T-helper 2 cell (primary cell): Measurements from ENCODE around the gene CDHR2.

Experiments used
- DNase-seq, 5 experiments: peaks; one replicate each; pipeline versions ENCODE4 v3.0.0 to v3.0.0-alpha.2; 2012 to 2022

Gene CDHR2

DNA sequence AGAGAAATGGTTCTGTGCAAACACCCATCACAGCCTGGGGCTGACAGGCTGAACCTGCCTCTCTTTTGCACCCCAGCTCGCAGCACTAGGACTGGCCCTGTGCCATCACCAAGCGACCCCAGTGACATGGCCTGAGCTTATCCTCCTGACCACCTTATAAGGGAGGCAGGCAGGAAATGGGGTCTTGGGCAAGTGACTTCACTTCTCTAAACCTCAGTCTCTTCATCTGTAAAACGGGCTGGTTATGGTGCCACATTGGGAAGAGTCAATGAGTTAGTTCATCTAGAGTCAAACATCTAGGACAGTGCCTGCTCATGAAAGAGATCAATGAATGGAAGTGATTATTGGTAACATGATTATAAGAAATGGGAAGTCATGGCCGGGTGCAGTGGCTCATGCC, 75.0 kb downstream of the CDHR2 start:
- no peak for DNase-seq

DNA sequence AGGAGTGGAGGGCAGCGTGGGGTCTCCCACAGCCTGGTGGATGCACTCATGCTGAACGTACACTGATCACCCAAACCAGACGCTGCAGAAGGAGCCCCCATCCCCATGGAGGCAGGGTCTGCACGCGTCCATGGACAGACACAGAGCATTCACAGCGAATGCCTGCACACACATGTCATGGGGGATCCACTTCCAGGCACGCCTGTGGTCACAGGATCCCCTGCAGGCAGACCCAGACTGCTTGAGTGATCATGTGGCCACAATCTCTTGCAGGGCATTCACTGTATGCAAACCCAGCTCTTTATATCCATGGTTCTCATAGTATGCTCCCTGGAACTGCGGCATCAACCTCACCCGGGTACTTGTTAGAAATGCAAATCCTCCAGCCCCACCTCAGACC, 75.8 kb downstream of the CDHR2 start:
- no peak for DNase-seq

DNA sequence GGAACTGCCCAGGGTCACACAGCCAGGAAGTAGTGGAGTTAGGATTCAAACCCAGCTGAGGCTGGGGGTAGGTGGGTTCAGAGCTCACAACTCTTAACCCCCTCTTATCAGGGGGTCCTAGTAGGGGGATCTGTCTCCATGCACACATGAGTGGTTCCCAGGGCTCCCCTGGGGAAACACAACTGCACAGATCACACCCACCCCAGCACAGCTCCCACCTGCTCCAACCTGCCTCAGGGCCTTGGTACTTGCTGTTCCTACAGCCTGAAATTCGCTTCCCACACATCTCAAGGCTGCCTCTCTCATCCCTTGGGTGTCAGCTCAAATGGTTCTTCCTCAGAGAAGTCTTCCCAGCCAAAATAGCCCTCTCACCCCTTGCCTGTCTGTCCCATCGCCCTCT, 76.4 kb downstream of the CDHR2 start:
- DNase-seq = no peak

DNA sequence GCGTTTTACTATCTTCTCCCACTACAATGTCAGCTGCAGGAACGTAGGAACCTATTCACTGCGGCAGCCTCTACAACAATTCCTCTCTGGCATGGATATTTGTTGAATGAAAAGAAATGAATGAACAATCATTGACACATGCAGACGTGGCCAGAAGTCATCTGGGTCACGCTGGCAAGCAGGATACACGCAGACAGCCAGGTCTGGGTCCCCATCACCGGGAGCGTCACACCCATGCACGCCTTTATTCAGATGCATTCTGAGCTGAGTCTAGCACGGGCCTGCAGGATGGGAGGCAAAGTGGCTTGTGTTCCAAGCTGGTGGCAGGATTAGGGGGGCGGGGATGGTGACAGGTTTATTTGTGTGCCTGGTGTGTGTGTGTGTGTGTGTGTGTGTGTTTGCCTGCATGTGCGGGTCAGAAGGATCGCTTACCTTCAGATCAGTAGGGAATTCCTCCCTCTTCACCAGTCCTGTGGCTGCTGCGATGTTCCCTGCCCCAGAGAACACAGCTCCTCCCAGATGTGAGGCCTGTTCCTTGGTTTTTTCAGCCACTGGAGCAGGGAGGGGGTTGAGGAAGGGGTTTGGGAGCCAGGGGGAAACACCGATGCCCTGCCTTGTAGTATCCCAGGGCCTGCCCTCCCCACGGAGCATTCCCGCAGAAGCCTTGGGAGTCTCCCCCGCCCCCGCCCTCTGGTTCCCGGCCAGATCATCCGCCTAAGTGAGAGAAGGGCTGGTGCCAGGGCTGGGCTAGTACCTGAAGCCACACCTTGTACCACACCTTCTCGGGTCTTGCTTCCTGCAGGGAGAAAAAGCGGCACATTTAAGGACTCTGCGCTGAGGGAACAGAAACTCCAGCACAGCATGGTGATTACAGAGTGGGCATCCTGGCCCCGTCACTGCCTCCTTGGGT, 77.1 kb downstream of the CDHR2 start:
- DNase-seq = no peak

DNA sequence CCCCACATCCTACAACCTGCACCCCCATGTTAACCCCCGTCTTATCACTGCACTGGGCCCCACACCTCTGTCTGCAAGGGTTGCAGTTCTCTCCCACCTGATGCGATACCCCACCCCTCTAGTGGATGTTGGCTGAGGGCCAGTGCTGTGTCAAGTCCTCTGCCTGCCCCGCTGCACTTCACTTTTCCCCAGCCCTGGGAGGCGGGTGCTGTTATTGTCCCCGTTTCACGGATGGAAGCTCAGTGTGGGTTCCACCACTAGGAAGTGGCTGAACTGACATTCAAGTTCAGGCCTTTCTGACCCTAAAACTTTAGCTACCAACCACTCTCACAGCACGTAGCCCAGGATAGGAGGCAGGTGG, 77.7 kb downstream of the CDHR2 start:
- no peak for DNase-seq

DNA sequence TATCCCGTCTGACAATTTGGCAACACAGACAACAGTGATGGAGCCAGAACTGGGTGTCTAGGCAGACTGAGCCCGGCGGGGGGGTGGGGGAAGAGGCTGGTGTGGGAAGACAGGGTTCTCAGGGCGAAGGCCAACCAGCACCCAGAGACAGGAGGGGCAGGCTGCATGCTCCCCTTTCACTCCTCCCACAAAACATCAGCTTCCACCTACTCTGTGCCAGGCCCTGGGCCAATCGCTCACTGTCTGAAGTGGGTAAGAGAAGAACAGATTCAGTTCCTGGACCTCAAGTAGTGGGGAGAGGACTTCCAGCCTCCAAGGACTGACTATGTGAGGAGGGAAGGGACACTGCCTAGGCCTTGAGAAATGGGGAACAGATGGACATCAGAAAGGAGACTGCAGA, 78.4 kb downstream of the CDHR2 start:
- DNase-seq = no peak

DNA sequence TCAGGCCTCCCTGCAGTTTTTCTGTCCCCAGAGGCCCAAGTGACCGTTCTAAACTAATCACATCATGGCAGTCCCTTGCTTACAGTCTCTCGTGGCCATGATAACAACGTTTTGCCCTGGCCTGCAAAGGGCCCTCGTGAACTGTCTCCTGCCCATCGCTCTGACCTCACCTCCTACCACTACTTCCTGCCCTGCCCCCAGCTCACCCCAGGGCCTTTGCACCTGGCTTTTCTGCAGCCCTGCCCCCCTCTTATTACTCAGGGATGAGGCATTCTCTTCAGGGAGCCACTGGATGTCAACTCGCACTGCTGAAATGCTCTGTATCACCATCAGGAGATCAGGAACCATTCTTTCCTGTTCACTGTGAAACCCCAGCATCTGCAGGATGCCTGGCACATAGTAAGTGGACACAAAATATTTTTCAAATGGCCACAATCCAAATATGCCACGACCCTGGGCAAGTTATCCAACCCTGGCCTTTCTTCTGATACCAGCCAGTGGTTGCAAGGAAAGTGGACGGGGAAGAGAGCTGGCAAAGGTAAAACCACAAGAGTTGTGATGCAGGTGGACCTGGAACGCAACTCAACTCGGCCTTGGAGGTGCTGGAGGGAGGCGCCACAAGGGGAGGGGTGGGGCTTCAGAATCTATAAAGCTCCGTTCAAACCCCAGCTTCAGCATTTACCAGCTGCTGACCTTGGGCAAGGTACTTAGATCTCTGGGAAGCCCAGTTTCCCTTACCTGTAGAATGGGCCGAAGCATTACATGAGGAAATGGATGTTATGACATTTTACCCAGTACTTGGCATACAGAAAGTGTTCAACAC, 79.5 kb downstream of the CDHR2 start:
- DNase-seq = no peak

DNA sequence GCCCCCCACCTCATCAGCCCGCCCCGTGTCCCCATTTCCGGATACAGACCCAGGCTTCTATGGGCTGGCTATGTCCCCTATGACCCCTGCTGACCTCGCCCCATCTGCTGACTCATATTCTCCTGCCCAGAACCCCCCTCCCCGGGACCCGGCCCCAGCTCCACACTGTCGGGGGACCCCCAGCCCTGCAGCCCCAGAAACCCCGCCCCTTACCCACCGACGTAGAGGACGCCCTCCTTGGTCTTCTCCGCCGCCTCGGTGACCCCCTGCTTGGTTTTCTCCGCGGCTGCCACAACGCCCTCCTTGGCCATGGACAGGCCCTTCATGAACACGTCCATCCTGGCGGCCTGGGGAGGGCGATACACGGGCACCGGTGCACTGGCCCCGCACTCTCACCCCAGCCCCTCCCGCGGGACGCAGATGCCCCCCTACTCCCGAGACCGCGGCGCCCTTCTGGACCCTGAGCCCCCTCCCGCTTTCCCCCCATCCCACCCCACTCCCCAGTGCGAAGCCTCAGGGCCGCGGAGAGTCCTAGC, 80.2 kb downstream of the CDHR2 start:
- no peak for DNase-seq

DNA sequence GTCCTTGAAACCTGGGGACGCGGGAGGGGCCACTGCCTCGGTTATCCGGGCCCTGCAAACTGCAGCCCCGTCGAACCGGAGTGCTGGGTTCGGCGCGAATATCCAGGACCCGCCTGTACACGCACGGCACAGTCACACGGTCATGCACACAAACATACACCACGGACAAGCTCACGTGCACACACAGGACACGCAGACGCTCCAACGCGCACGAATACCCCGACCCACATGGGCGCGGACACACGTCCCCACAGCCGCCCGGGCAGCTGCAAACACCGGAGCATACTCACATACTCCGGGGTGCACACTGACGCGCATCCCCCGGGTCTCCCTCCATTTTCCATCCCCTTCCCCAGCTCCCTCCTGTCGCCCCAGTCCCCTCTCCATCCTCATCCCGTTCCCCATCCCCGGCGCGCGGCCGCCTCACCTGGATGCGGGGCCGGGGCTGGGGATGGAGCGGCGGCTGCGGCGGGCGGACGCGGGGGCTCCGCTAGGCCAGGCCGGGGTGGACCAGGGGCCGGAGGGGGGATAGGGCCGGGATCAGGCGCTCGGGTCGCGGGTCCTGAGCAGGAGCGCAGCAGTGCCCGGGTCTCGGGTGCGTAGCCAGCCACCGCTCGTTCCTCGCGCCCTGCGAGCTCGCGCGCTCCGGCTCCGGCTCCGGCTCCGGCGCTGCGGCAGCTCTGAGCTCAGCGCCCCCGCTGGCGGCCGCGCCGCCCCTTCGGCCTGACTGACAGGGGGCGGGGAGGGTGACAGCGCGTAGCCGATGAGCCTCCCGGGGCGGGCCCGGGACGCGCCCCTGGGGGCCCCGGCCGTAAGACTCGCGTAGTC, 80.9 kb downstream of the CDHR2 start, which contains the start of the genes EIF4E1B and SNCB:
EIF4E1B (plus strand) TSS at position 823 of the 828 bp plus-strand sequence. CDS start 12,113 bp downstream, outside the sequence.
SNCB (minus strand) TSS at position 682 of the 828 bp plus-strand sequence. CDS start 880 bp downstream, outside the sequence.
- DNase-seq = peak in 2 of 5 experiments; percentile 18 to 66

DNA sequence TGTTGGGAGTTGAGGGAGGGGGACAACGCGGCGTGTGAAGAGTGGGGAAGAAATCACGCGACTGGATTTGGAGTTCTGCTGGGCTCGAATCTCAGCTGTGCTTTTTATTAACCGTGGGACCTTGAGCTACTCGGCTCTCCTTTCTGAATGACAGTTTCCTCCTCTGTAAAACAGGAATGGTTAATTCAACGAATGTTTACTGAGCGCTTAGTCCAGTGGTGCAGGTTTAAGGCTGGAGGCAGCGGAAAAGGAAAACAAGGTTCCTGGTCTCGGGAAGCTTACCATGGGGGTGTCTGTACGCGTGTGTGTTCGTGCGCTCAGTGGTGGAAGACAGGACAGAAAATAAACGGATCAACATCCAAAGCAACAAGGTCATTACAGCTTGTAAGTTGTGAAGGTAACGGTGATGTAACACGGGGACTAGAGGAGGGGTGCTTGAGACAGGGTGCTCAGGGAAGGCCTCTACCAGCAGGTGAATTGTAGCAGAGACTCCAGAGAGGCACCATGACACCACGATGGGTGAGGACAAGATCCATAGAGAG, 81.6 kb downstream of the CDHR2 start:
- no peak for DNase-seq

DNA sequence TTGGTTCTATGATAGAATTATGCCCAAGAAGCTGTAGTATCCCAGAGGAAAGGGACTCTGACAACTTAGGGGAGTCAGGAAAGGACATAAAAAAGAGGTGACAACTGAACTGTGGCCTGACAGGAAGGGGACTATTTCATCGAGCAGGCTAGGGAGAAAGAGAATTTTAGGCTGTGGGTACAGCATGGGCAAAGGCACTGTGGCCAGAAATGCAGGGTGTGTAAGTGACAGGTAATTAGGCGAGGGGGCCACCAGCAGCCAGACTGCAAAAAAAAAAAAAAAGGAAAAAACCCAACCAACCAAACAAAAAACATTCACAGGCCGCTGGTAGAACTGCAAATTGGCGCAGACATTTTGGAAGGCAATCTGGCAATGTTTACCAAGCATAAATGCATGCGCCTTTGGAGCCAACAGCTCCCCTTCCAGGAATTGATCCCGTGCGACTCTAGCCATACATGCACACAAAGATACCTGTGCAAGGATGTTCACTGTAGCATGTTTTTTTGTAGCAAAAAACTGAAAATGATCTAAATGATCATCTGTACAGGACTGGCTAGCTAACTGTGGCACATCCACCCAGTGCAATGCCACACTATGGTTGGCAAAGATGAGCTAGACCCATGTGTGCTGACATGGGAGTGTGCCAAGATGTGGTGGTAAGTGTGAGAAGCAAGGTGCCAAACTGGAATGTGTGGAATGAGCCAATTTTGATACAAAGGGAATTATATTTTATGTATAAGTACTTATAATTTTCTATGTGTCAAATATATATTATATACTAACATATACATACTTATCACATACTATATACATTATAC, 82.5 kb downstream of the CDHR2 start:
- no peak for DNase-seq

DNA sequence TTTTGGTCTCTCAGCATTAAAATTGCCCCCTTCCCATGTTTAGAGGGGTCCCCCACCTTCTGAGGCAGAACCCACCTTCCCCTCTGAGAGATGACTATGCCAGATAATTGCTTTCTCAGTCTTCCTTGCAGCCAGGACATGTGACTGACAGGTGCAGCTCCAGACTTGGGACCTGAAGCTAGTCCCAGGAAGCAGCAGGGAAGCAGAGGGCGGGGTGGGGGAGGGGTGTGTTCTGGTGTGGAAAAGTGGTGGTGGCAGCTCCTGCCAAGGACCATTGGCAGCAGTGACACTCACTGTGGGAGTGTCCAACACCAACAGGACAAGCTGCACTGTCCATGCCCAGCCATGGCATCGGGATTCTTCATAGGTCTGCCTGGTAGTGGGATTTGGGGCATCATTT, 83.6 kb downstream of the CDHR2 start:
- no peak for DNase-seq

DNA sequence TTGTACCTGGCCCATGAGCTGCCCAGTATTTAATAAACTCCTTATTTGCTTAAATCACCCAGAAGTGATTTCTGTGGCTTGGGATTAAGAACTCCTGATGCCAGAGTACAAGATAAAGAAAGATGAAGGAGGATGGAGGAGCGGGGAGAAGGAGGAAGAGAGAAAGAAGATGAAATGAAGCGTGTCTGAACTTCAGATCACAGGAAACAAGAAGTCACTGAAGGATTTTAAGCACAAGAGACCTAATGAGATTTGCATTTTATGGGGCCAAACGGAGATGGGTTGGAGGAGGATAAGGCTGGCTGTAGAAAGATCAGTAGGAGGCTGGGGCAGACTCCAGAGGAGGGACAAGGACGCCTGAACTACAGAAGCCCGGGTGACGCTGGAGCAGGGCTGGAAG, 84.5 kb downstream of the CDHR2 start:
- no peak for DNase-seq

DNA sequence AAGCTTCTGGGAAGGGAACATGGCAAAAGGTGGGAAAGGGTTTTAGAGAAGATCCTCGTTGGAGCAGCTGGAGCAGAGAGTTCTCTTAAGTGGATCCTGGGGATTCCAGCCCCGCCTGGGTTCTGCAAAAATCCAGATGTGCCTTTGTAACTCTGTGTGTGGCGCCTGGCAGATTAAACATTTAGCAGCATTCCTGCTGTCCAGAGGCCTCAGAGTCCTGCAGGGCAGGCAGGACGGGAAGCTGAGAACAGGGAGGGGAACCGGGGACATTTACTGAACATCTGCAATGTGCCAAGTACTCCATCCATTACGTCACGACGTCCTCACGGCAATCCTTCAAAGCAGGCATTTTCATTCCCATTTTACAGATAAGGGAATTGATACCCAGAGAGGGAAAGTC, 87.3 kb downstream of the CDHR2 start:
- no peak for DNase-seq

DNA sequence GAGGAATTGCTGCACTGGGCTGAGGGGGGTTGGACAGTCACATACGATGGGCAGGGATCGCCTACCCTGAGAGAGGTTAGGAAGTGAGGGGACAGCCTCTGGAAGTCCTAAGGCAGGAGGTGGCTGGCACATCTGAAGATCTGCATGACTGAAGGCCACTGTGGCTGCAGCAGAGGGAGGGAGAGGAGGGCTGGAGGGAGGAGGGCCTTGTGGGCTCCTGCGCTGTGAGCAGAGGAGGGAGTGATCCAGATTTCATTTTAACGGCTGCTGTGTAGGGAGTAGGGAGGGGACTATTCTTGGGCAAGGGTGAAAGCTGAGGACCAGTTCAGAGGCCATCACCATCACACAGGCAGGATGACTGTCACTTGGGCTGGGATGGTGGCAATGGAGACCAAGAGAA, 88.4 kb downstream of the CDHR2 start:
- DNase-seq = no peak

DNA sequence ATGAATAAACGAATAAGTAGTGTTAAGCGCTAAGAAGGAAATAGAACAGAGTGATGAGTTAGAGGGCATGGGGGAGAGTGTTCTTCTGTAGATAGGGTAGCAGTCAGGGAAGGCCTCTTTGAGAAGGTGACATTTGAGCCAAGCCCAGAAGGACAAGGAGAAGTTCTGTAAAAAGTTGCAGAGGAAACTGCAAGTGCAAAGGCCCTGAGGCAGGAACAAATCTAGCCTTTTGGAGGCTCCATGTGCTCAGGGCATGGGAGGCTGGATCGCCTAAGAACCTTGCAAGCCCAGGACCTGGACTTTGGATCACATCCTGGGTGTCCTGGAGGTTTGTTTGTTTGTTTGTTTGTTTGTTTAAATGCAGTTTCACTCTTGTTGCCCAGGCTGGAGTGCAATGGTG, 89.3 kb downstream of the CDHR2 start:
- no peak for DNase-seq

DNA sequence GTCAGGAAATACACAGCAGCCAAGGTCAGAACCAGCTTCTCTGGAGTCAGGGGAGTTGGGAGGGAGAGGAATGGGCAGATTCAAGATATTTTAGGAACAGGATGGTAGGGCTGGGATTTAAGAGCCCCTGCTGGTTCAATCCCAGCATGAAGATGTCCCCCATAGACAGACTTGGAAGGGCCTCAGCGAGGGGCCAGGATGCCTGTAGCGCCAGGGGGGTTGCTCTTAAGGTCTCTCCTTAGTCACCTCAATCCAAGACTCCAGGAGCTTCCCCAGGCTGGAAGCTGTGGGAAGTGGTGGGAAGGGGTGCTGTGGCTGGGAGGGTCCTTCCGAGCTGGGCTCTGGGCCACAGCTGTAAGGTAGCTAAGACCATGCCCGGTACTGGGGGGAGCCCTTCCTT, 90.1 kb downstream of the CDHR2 start:
- DNase-seq = no peak

DNA sequence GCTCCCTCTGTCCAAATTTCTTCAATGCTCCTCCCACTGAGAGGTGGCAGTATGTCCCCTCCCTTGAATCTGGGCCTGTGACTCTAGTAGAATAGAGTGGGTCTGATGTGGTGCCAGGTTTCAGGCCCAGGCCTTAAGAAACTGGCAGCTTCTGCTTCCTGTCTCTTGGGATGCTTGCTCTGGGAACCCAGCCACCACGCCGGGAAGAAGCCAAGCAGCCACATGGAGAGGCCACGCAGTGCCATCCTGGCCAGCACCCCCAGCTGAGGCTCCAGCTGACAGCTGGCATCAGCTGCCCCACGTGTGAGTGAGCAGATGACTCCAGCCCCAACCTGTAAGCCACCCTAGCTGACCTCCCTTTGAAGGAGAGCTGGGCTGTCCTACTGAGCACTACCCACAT, 90.8 kb downstream of the CDHR2 start:
- no peak for DNase-seq

DNA sequence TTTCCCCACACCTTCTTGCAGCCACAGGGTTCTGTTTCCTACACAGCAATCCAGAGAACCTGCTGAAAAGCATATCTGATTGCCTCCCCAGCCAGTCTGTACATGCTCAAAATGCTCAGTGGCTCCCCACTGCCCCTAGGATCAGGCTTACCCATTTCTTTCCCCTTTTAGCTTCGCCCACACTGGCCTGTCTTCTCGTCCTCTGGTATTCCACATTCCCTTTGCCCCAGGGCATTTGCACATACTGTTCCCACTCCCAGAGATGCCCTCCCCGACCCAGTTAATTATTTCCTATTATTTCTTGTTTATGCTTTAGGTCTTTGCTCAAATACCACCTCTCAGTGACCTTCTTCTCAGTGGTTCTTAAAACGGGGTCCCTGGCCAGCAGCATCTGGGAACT, 91.5 kb downstream of the CDHR2 start:
- no peak for DNase-seq

DNA sequence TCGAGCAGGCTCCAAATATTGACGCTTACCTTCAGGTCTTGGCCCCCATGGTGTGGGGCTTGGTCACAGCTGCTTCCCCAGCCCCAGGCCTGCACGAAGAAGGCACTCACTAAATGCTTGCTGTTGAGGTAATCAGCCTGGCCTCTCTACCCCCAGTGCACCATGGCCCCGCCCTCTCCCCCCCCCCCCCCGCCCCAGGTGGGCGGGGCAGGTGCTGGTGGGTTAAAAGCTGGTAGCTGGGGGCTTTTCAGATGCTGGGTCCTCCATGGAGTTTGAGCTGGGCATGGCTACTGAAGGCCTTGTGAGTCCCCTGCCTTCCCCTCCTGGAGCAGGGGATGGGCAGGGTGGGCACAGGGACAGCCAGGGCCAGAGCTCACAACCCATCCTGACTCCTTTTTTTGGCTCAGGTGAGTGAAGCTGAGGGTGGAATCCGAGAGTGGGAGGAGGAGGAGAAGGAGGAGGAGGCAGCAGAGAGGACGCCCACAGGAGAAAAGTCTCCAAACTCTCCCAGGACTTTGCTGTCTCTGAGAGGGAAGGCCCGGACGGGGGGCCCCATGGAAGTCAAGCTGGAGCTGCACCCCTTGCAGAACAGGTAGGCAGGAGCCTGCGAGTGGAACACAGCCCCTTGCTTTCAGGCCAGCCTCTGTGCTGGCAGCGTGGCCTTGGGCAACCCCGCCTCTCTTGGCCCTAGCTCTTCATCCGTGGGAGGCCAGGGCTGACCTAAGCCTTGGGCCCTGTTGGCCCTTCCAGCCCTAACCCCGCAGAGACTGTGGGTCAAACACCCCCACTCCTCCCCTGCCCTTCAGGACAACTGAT, 93.7 kb downstream of the CDHR2 start:
- DNase-seq = no peak
